Esophagus muscularis mucosa (tissue), 3 donors: ENCODE measurements around the gene KMO.

Source experiments
- CTCF ChIP-seq, 3 experiments: fragments of 200-600 bp in 2 of 3; fragments of 450-650 bp in 1 of 3; sonication (generic) in 2 of 3; IDR thresholded peaks; one replicate each; pipeline ENCODE4 v1.5.1; 2017 to 2019; ENCODE audit warnings: antibody characterized with exemption in 3 of 3, mild to moderate bottlenecking in 2 of 3, moderate library complexity in 1 of 3
- POLR2A ChIP-seq: fragments of 450-650 bp; IDR thresholded peaks from one replicate; pipeline ENCODE4 v1.6.1; 2017; ENCODE audit warnings: antibody characterized with exemption, moderate library complexity, mild to moderate bottlenecking, low read depth
- POLR2AphosphoS5 ChIP-seq, 2 donors: sonication (generic); formaldehyde crosslinking; IDR thresholded peaks; one replicate each; pipeline ENCODE4 v1.6.1; 2017; ENCODE audit warnings: antibody characterized with exemption in 2 of 2

- TF ChIP-seq CTCF (IDR thresholded peaks at IDR 0.05) (no peak), POLR2AphosphoS5 (IDR thresholded peaks at IDR 0.05) (no peak), POLR2A (no peak)
These were observed 107.5 kb downstream of the KMO start for GRCh38 chr1:241639623-241640148.
